Stimulated activated CD8-positive, alpha-beta memory T cell treated with anti-CD3 and anti-CD28 coated beads, Interleukin-12 subunit alpha, Interleukin-12 subunit beta, amount 100 ng/mL, for 24 hours (primary cell): ENCODE measurements around the gene SDCCAG8.

Source experiments
- DNase-seq: peaks from one replicate; pipeline ENCODE4 v3.0.0-alpha.2; 2020; ENCODE audit errors: extremely low read depth

SDCCAG8 gene

GRCh38 chr1:243455760-243456651 is 200.2 kb downstream of the SDCCAG8 start:
- DNase-seq: no peak

GRCh38 chr1:243457363-243457982 is 201.6 kb downstream of the SDCCAG8 start:
- DNase-seq: no peak

- DNase-seq: no peak
These were observed 203.2 kb downstream of the SDCCAG8 start for GRCh38 chr1:243459059-243459458.

GRCh38 chr1:243461700-243462099 is 205.9 kb downstream of the SDCCAG8 start:
- no peak for DNase-seq

GRCh38 chr1:243462929-243463697 is 207.3 kb downstream of the SDCCAG8 start:
- DNase-seq: no peak

GRCh38 chr1:243465081-243465480 is 209.2 kb downstream of the SDCCAG8 start:
- DNase-seq: no peak

GRCh38 chr1:243465738-243466137 is 209.9 kb downstream of the SDCCAG8 start:
- DNase-seq: no peak

DNA sequence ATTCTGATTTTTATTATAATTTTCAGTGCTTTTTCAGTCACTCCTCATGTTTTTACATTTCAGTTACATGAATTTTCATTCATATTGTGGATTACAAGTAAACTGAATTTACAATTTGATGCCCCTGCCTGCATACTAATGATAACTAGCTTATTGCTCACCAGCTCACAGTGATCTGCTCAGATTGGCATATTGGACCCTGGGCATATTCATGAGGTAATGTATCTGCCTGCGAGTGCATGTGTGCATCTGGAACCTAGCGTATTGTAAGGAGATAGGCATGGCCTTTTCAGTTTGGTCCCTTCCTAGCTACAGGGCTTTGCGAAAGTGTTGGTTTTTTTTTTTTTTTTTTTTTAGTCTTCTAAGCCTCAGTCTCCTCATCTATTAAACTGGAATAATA is 213.7 kb downstream of the SDCCAG8 start:
- DNase-seq: no peak

GRCh38 chr1:243470502-243470901 is 214.7 kb downstream of the SDCCAG8 start:
- no peak for DNase-seq

DNA sequence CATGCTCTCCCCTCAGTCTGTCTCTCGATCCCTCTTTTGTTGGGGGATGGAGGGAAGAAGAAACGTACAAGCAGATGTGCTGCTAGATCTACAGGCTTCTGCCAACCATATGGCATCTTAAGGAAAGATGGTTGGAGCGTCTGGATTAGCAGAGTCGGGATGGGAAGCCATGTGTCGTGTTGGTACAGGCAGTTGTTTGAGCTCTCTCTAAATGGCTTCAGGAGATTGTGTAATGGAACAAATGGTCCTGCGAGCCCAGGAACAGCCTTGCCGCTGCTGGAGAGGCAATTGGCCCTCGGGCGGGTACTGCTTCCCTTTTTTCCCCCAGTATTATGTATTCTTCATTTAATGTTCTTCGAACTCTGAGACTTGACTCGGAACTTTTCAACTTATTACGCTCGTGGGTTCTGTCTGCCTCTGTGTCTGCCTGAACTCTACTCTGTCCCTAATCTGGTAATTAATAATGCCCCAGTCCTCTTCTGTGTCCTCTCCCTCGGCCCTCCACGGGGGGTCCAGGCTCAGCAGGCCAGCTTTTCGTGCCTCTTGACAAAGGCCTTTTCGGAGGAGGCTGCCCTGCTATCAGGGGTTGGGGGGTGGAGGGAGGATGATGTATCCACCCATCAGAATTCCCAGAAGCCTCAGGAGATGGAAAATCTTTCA is 215.3 kb downstream of the SDCCAG8 start:
- no peak for DNase-seq

DNA sequence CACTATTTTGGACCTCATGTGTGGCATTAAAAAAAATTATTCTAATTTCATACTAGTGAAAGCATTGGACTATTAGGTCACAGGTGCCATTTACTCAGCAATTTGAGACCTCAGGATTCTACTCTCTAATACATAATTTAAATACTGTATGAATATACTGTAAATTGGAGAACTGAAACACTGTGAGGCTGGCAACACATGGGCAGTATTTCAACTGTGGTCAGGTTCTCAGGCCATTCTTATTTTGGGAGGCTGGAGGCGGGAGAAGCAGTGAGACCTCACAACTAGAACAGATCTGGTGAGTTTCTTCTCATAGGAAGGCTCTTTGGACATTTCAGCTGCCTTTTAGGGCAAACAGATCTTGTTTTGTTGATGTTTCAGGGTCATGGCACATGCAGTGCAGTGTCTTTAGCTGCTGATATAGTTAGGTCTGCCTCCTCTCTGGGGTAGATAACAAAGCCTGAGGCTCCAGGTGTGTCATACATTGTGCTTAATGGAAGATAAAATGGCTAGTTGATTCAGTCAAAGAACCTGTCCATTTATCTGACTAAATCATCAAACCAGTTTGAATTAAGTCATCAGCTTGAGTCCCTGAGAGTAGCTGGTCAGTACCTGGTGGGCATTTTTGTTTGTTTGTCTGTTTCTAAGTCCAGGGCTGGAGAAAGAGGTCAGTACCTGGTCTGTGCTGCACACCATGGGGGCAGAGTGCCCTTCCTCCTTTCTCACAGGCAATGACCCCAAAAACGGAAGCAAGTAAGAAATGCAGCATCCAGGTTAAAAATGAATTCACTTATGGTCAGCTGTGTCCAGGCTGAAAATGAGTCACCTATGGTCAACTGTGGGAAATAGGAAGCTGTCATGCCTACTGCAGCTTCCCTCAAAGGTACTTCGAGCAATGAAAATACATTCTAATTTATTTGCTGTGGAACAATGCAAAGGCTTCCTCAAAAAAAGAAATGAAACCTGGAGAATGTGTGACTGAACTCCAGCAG is 216.2 kb downstream of the SDCCAG8 start:
- no peak for DNase-seq

DNA sequence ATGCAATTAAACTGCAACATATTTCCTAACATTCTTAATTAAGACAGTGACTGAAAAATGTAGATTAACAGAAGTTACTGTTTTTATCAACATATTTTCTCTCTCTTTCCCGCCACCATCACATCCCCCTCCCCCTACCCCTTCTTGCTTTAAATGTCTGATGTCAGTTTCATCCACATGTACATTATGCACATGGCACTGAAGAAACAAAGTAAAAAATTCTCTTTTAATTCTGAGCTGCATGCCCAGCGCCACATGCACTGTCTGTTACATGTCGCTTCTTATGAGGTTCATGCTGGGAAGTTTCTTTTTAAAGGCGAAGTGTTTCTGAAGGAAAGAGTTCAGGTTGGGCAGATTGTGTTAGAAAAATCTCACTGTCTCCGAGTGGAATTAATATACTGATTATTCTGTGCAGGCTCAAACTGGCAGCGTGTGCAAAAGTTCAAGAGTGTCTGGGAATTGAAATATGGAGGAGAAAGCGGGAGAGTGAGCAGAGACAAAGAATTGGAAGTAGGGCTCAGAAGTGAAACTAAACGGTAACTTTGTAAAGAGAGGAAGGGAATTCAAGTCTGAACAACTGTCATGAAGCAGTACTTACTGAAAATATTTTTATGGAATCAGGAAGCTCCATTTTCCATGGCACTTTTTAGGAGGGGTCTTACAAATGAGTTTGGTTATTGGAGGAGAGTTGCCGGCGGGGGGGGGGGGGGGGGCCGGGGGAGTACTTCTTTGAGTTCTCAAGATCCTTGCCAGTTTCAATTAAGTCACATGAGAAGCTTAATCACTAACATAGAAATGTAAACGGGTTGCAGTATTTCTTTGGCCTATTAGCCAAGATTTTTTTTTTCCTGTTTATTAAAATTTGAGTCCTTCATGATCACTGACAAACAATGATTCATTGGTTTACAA is 217.6 kb downstream of the SDCCAG8 start:
- no peak for DNase-seq

- DNase-seq: no peak
These were observed 218.5 kb downstream of the SDCCAG8 start for GRCh38 chr1:243474136-243474881.

DNA sequence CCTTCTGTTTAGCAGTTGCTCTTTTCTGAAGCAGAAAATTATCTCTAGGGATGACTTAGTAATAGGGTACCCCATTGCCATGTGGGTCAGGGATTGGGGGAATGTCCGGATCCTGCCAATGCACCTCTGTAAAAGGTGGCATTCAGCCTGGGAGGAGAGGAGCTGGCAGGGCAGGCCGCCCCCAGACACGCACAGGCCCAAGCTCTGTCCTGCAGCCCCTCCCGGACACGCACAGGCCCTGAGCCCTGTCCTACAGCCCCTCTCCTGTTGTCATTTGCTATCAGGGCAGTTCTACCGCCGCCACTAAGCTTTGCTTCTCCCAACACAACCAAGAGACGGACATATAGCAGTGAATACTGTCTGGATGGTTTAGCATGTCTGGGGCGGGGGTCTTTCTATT is 219.1 kb downstream of the SDCCAG8 start:
- DNase-seq: no peak

- no peak for DNase-seq
These were observed 220.1 kb downstream of the SDCCAG8 start for GRCh38 chr1:243475966-243476365.

DNA sequence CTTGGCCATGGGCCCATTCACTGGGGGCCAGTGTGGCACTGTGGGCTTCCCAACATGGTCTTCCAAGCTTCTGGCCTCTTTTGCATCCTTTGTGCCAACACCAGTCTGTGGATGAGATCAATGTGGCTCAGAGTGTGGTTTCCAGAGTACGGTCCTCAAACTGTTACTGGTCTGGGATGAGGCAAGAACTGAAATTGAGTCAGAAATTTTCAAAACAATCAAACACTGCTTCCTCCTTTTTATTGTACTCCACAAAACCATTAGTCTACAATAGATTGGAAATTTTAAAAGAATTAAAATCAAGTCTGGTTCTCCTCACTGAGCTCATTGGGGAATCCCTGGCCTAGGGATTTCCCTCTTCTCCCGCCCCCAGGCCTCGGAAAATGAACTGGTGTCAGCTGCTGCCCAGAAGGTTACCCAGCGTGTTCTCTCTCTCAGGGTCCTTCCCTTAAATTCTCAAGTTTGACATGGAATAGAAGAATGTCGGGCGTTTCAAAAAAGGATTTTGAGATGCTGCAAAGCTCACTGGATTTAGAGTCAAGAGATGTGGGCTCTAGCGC is 222.0 kb downstream of the SDCCAG8 start:
- no peak for DNase-seq

DNA sequence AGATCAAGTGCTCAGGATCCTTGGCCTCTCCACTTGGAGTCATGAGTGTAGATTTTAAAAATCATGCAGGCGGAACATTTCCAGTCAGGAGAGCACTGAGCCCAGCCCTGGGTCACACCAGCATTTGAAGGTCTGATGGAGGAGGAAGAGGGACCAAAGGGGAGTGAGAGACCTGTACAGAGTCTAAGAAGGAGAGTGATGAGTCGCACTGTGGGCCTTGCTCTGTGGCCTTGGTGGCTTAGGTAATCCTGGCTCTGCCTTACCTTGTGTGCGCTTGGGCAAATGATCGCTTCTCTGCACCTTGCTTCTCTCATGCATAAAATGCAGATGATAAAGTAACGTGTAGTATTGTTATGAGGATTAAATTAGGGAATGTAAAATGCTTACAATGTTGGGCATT is 225.3 kb downstream of the SDCCAG8 start:
- no peak for DNase-seq

DNA sequence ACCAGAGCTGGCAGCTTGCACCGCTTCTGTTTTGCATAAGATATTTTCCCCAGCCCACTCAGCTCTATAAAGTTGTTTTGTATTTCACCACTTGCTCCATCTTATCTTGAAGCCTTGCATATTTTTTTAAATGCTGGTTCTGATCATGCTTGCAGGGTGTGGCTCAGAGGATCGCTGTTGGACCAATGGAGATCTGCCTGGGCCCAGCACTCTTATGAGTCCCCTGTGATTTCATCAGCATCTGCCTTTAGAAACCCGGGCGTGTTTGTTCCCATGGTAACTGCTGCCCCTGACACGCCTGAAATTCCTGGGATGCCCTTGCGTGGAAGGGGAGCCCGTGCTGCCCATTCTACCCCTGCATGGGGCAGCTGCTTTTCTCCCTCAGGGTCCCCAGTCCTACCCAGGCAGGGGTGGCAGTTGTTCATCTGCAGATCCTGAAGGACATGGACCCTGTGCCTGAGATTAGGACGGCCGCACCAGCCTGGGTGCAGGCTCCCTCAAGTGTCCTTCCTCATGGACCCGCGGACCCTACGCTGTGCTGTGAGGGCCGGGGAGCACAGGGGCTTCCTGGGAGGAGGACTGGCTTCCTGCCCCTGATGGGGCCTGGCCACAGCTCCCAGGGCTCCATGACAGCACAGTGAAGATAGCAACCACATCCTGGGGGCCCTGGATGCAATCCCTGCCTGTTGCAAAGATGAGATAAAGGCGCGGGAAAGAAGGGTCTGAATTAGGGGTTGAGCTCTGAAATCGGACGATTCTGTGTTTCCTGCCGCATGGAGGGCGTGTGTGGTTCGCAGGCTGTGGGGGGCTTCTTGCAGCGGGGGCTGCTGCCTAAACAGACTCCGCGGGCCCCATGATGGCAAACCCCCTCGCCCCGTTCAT is 226.5 kb downstream of the SDCCAG8 start:
- DNase-seq: no peak
